HG02938 (cell line): ENCODE data around the gene EXTL2.
"Not testable (repeated sequence)": the region's sequence is repeated elsewhere in the genome, so short reads cannot be mapped to it uniquely, and the experiment has no call there.

Source experiments
- ATAC-seq: cut with Tn5 transposase; IDR thresholded peaks from one replicate; pipeline ENCODE4 v1.9.1; 2021; ENCODE audit warnings: mild to moderate bottlenecking, moderate library complexity; ENCODE audit not compliant: unreplicated experiment

Gene EXTL2

GRCh38 chr1:100894603-100895539, at the start of gene EXTL2:
EXTL2 (minus strand) TSS chr1:100894842; CDS start chr1:100888757, 6,085 bp downstream.
- peak; percentile 43 for ATAC-seq

GRCh38 chr1:100943533-100943932, 48.9 kb upstream of the EXTL2 start:
- no peak for ATAC-seq

- ATAC-seq: no peak
Observed at GRCh38 chr1:100942304-100943046, 47.8 kb upstream of the EXTL2 start.

GRCh38 chr1:100941580-100942216, 47.1 kb upstream of the EXTL2 start:
- ATAC-seq: no peak

- ATAC-seq: no peak
Observed at GRCh38 chr1:100941098-100941527, 46.5 kb upstream of the EXTL2 start.

- no peak for ATAC-seq
Observed at GRCh38 chr1:100936194-100936967, 41.7 kb upstream of the EXTL2 start.

GRCh38 chr1:100933555-100933954, 38.9 kb upstream of the EXTL2 start:
- not testable (repeated sequence) for ATAC-seq

- no peak for ATAC-seq
Observed at GRCh38 chr1:100931716-100932115, 37.1 kb upstream of the EXTL2 start.

GRCh38 chr1:100930494-100930893, 35.9 kb upstream of the EXTL2 start:
- ATAC-seq: no peak

GRCh38 chr1:100928128-100928527, 33.5 kb upstream of the EXTL2 start:
- no peak for ATAC-seq

GRCh38 chr1:100927276-100927675, 32.6 kb upstream of the EXTL2 start:
- no peak for ATAC-seq

- no peak for ATAC-seq
Observed at GRCh38 chr1:100926240-100926639, 31.6 kb upstream of the EXTL2 start.

- no peak for ATAC-seq
Observed at GRCh38 chr1:100924991-100925390, 30.3 kb upstream of the EXTL2 start.

- no peak for ATAC-seq
Observed at GRCh38 chr1:100924212-100924611, 29.6 kb upstream of the EXTL2 start.

GRCh38 chr1:100921110-100921706, 26.6 kb upstream of the EXTL2 start:
- ATAC-seq: no peak

- no peak for ATAC-seq
Observed at GRCh38 chr1:100912019-100912418, 17.4 kb upstream of the EXTL2 start.

- ATAC-seq: no peak
Observed at GRCh38 chr1:100909018-100909417, 14.4 kb upstream of the EXTL2 start.

- no peak for ATAC-seq
Observed at GRCh38 chr1:100907887-100908286, 13.2 kb upstream of the EXTL2 start.

- no peak for ATAC-seq
Observed at GRCh38 chr1:100905181-100905580, 10.5 kb upstream of the EXTL2 start.

- ATAC-seq: no peak
Observed at GRCh38 chr1:100904528-100904927, 9.9 kb upstream of the EXTL2 start.
